Osteoblast (primary cell): ENCODE results near the gene EBF4. TPM values are rescaled to one million over a fixed set of nuclear protein-coding genes. Genes with fewer than 3 reads are reported as not detected.

Source experiments
- DNase-seq: peaks from one replicate; pipeline ENCODE4 v3.0.0; 2011; ENCODE audit warnings: low spot score, mixed read lengths; ENCODE audit not compliant: insufficient read length; ENCODE audit errors: missing footprints
- H2AFZ ChIP-seq: 2 replicates; pipeline ENCODE4 v1.6.0; 2011; ENCODE audit warnings: mild to moderate bottlenecking, low read length
- H3K27ac ChIP-seq: 2 replicates; pipeline ENCODE4 v1.5.1; 2011; ENCODE audit warnings: mild to moderate bottlenecking, low read depth, low read length, moderate library complexity
- H3K27me3 ChIP-seq: 2 replicates; pipeline ENCODE4 v1.6.0; 2012; ENCODE audit warnings: mild to moderate bottlenecking, control low read depth, inconsistent platforms, low read length, moderate library complexity; ENCODE audit not compliant: insufficient read depth
- H3K36me3 ChIP-seq: 2 replicates; pipeline ENCODE4 v1.5.1; 2011; ENCODE audit warnings: mild to moderate bottlenecking, low read length, control low read depth, moderate library complexity; ENCODE audit not compliant: insufficient read depth
- H3K4me1 ChIP-seq: 2 replicates; pipeline ENCODE4 v1.5.1; 2011; ENCODE audit warnings: mild to moderate bottlenecking, low read length, control low read depth, moderate library complexity; ENCODE audit not compliant: insufficient read depth
- H3K4me2 ChIP-seq: 2 replicates; pipeline ENCODE4 v1.6.0; 2011; ENCODE audit warnings: mild to moderate bottlenecking, low read length; ENCODE audit not compliant: insufficient read depth
- H3K4me3 ChIP-seq: fragments of 200-600 bp; sonication (generic); 3 replicates; pipeline ENCODE4 v1.5.1; 2012; ENCODE audit warnings: mild to moderate bottlenecking, low read length, inconsistent platforms; ENCODE audit not compliant: insufficient read depth
- H3K79me2 ChIP-seq: 2 replicates; pipeline ENCODE4 v1.6.0; 2012; ENCODE audit warnings: mild to moderate bottlenecking, low read length, control low read depth, inconsistent platforms; ENCODE audit not compliant: insufficient read depth
- H3K9me3 ChIP-seq: 2 replicates; pipeline ENCODE4 v1.5.1; 2011; ENCODE audit warnings: low read depth, low read length, control low read depth
- H4K20me1 ChIP-seq: 2 replicates; pipeline ENCODE4 v1.6.0; 2012; ENCODE audit warnings: mild to moderate bottlenecking, low read length, control low read depth; ENCODE audit not compliant: insufficient read depth
- total RNA-seq: library from RNA; depleted of rRNA; stranded (reverse); fragments of >200 nt; gene quantifications from 2 replicates; pipeline ENCODE4 v1.2.3, GENCODE V29; 2012
- TF ChIP-seq, protein P1 (sequence below): IDR thresholded peaks from 2 replicates; pipeline ENCODE4 v1.5.1; 2011; ENCODE audit warnings: mild to moderate bottlenecking, low read depth, low read length, moderate library complexity; ENCODE audit errors: extremely low read depth

EBF4 gene
- total RNA-seq, 1 donor: under 0.01 TPM

- no peak for DNase-seq
- TF ChIP-seq, protein P1, sequence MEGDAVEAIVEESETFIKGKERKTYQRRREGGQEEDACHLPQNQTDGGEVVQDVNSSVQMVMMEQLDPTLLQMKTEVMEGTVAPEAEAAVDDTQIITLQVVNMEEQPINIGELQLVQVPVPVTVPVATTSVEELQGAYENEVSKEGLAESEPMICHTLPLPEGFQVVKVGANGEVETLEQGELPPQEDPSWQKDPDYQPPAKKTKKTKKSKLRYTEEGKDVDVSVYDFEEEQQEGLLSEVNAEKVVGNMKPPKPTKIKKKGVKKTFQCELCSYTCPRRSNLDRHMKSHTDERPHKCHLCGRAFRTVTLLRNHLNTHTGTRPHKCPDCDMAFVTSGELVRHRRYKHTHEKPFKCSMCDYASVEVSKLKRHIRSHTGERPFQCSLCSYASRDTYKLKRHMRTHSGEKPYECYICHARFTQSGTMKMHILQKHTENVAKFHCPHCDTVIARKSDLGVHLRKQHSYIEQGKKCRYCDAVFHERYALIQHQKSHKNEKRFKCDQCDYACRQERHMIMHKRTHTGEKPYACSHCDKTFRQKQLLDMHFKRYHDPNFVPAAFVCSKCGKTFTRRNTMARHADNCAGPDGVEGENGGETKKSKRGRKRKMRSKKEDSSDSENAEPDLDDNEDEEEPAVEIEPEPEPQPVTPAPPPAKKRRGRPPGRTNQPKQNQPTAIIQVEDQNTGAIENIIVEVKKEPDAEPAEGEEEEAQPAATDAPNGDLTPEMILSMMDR: no peak
Measured at GRCh38 chr20:2773812-2774211, 81.2 kb downstream of the EBF4 start.

GRCh38 chr20:2775139-2775538, 82.6 kb downstream of the EBF4 start:
- TF ChIP-seq, protein P1: no peak
- Histone ChIP-seq H3K4me1 (no peaks in the 10 kb centered on the region), H3K9me3 (peaks cover 2% of the 10 kb centered on the region), H3K27ac (no peak overlapping the region), H3K79me2 (no peaks in the 10 kb centered on the region), H3K27me3 (peaks cover 45% of the 10 kb centered on the region), H3K4me3 (no peak overlapping the region), H3K36me3 (no peaks in the 10 kb centered on the region), H4K20me1 (no peaks in the 10 kb centered on the region), H3K4me2 (no peak overlapping the region), H2AFZ (no peak overlapping the region)
- no peak for DNase-seq

More at GRCh38 chr20:2773812-2774211, 81.2 kb downstream of the EBF4 start:
- Histone ChIP-seq H3K4me1 (no peaks in the 10 kb centered on the region), H3K79me2 (no peaks in the 10 kb centered on the region), H3K36me3 (no peaks in the 10 kb centered on the region), H3K27me3 (peaks cover 53% of the 10 kb centered on the region), H4K20me1 (peaks cover 4% of the 10 kb centered on the region), H3K4me2 (no peak overlapping the region), H2AFZ (no peak overlapping the region), H3K9me3 (peaks cover 2% of the 10 kb centered on the region), H3K27ac (no peak overlapping the region), H3K4me3 (no peak overlapping the region)

DNA sequence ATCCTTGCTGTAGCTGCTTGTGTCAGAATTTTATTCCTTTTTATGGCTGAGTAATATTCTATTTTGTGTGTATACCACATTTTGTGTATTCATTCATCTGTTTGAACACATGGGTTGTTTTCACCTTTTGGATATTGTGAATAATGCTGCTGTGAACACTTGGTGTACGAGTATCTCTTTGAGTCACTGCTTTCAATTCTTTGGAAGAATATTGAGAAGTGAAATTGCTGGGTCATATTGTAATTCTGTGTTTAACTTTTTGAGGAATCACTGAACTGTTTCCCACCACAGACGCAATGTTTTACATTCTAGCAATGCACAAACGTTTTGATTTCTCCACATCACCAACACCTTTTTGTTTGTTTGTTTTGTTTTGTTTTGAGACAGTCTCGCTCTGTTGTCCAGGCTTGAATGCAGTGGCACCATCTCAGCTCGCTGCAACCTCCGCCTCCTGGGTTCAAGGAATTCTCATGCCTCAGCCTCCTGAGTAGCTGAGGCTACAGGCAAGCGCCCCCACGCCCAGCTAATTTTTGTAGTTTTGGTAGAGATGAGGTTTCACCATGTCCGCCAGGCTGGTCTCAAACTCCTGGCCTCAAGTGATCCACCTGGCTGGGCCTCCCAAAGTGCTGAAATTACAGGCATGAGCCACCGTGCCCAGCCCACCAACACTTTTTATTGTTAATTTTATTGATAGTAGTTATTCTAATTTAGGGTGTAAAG, 86.2 kb downstream of the EBF4 start:
- DNase-seq: no peak
- H3K27ac ChIP-seq: no peak overlapping the region
- peaks cover 2% of the 10 kb centered on the region for H3K9me3 ChIP-seq
- no peaks in the 10 kb centered on the region for H4K20me1 ChIP-seq
- H3K79me2 ChIP-seq: no peaks in the 10 kb centered on the region
- no peak overlapping the region for H2AFZ ChIP-seq
- H3K4me3 ChIP-seq: no peak overlapping the region
- TF ChIP-seq, protein P1: no peak
- H3K27me3 ChIP-seq: peaks cover 55% of the 10 kb centered on the region
- no peaks in the 10 kb centered on the region for H3K36me3 ChIP-seq
- no peaks in the 10 kb centered on the region for H3K4me1 ChIP-seq
- H3K4me2 ChIP-seq: no peak overlapping the region

DNA sequence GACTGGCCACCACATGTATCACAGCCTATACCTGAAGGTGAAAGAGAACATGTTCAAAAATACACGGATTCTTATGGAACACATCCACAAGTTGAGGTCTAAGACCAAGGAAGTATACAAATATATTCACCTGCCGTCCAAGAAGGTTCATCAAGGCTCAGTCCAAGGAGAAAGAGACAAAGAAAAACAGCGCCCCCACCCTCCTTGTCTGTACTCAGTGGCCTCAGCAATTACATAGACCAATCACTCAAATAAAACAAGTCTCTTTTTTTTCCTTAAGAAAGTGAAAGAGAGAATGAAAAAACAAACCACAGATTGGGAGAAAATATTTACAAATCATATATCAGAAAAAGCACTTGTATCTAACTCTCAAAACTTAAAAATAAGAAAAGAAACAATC, 88.4 kb downstream of the EBF4 start:
- TF ChIP-seq, protein P1: no peak
- H4K20me1 ChIP-seq: no peaks in the 10 kb centered on the region
- H2AFZ ChIP-seq: no peak overlapping the region
- no peaks in the 10 kb centered on the region for H3K79me2 ChIP-seq
- no peaks in the 10 kb centered on the region for H3K36me3 ChIP-seq
- peaks cover 59% of the 10 kb centered on the region for H3K27me3 ChIP-seq
- no peaks in the 10 kb centered on the region for H3K4me1 ChIP-seq
- no peak for DNase-seq
- H3K4me3 ChIP-seq: no peak overlapping the region
- H3K9me3 ChIP-seq: no peaks in the 10 kb centered on the region
- no peak overlapping the region for H3K27ac ChIP-seq
- H3K4me2 ChIP-seq: no peak overlapping the region
